Measurements from ENCODE around the gene TMEM255B.

- TF ChIP-seq CTCF (IDR thresholded peaks at IDR 0.05) = no peak
- no peak for TF ChIP-seq POLR2A (IDR thresholded peaks at IDR 0.05)
Observed at GRCh38 chr13:113798200-113798811, 39.3 kb downstream of the TMEM255B start.

Measured in upper lobe of left lung (tissue), 4 donors.